A673 (cell line): ENCODE measurements around the gene MYT1. TPM values are rescaled to one million over a fixed set of nuclear protein-coding genes. Genes with fewer than 3 reads are reported as not detected.
"Not testable (repeated sequence)": the region's sequence is repeated elsewhere in the genome, so short reads cannot be mapped to it uniquely, and the experiment has no call there.

Source experiments
- BruUV-seq: library from RNA; stranded (reverse); fragments of 400-500 nt; replicated peaks from 2 replicates; lab custom pipeline; 2021; lab: Mats Ljungman, UMichigan
- CTCF ChIA-PET: fragments of 300-600 bp; sonication (Branson Sonifier 250); formaldehyde crosslinking; loops from one replicate; lab custom pipeline; 2022; ENCODE audit warnings: antibody characterized with exemption; lab: Charles Lee
- POLR2A ChIA-PET: fragments of 300-600 bp; sonication (Branson Sonifier 250); formaldehyde crosslinking; loops from one replicate; lab custom pipeline; 2022; ENCODE audit warnings: antibody characterized with exemption; ENCODE audit not compliant: low non-redundant PET; lab: Charles Lee
- DNase-seq: peaks from one replicate; pipeline ENCODE4 v3.0.0-alpha.2; 2015; ENCODE audit warnings: low spot score
- H3K27ac ChIP-seq: fragments of 200-600 bp; sonication (generic); 2 replicates; pipeline ENCODE4 v1.5.1; 2016; ENCODE audit warnings: mixed run types, low read depth, mild to moderate bottlenecking, mixed read lengths, antibody characterized with exemption, low read length; ENCODE audit not compliant: poor library complexity, severe bottlenecking
- H3K27me3 ChIP-seq: fragments of 200-600 bp; sonication (generic); replicated peaks from 2 replicates; pipeline ENCODE4 v1.6.1; 2017; ENCODE audit warnings: mixed run types, low read depth, mild to moderate bottlenecking, mixed read lengths, antibody characterized with exemption, low read length; ENCODE audit not compliant: insufficient read depth, poor library complexity
- H3K36me3 ChIP-seq: fragments of 200-600 bp; sonication (generic); 2 replicates; pipeline ENCODE4 v1.6.1; 2016; ENCODE audit warnings: mixed run types, mild to moderate bottlenecking, mixed read lengths, antibody characterized with exemption, low read length; ENCODE audit not compliant: insufficient read depth, poor library complexity, severe bottlenecking
- H3K4me1 ChIP-seq: fragments of 200-600 bp; sonication (generic); 2 replicates; pipeline ENCODE4 v1.6.1; 2017; ENCODE audit warnings: mixed run types, mild to moderate bottlenecking, mixed read lengths, antibody characterized with exemption, low read length; ENCODE audit not compliant: insufficient read depth, poor library complexity, severe bottlenecking
- H3K4me3 ChIP-seq: fragments of 200-600 bp; sonication (generic); 2 replicates; pipeline ENCODE4 v1.5.1; 2016; ENCODE audit warnings: low read depth, mixed run types, mild to moderate bottlenecking, mixed read lengths, low read length; ENCODE audit not compliant: poor library complexity, severe bottlenecking
- H3K9me3 ChIP-seq: fragments of 200-600 bp; sonication (generic); 2 replicates; pipeline ENCODE4 v1.6.1; 2016; ENCODE audit warnings: mixed run types, low read depth, mild to moderate bottlenecking, mixed read lengths, antibody characterized with exemption, low read length; ENCODE audit not compliant: poor library complexity, severe bottlenecking
- EZH2 ChIP-seq: fragments of 200-600 bp; sonication (generic); IDR thresholded peaks from 2 replicates; pipeline ENCODE4 v1.6.1; 2017; ENCODE audit warnings: borderline replicate concordance, low read depth, mild to moderate bottlenecking, mixed read lengths, antibody characterized with exemption, low read length; ENCODE audit not compliant: poor library complexity, severe bottlenecking
- intact Hi-C: fragments of 100-400 bp; cut with micrococcal nuclease; formaldehyde crosslinking; loops from one replicate; pipeline ENCODE4 v1.10.0; 2022; ENCODE audit not compliant: unreplicated experiment
- total RNA-seq: library from RNA; stranded (reverse); gene quantifications from 2 replicates; pipeline ENCODE4 v1.2.3, GENCODE V29; 2021
- TF ChIP-seq, protein P1 (sequence below): fragments of 300-800, 200-600 bp; sonication (generic); conservative IDR thresholded peaks from 2 replicates; pipeline ENCODE4 v1.5.1; 2017; ENCODE audit warnings: low read depth, mild to moderate bottlenecking, antibody characterized with exemption, low read length, moderate library complexity, mixed read lengths

Gene MYT1
- total RNA-seq, 1 experiment from 2014 or later: not detected

DNA sequence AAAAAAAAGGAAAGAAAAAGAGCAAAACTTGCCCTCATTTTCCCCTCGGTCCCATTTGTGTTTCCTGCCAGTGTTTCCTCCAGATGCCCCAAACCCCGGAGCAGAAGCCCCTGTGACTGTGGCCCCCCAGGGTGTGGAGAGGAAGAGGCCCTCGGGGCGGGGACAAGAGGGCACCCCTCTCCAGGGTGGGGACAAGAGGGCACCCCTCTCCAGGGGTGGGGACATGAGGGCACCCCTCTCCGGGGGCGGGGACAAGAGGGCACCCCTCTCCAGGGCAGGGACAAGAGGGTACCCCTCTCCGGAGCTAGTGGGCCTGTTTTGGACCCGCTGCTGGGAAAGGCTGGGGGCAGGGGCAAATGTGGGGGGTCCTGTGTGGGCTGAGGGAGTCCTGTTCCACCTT lies 13.1 kb downstream of the MYT1 start:
- ChIA-PET CTCF (no interaction called here), POLR2A (no interaction called here)
- Histone ChIP-seq H3K4me3 (no peak overlapping the region), H3K27me3 (peaks cover 25% of the 10 kb centered on the region), H3K27ac (no peak overlapping the region), H3K9me3 (no peaks in the 10 kb centered on the region), H3K4me1 (no peaks in the 10 kb centered on the region), H3K36me3 (no peaks in the 10 kb centered on the region)
- intact Hi-C loops: no loop called here
- DNase-seq: no peak
- no peak for TF ChIP-seq EZH2
- TF ChIP-seq, protein P1, sequence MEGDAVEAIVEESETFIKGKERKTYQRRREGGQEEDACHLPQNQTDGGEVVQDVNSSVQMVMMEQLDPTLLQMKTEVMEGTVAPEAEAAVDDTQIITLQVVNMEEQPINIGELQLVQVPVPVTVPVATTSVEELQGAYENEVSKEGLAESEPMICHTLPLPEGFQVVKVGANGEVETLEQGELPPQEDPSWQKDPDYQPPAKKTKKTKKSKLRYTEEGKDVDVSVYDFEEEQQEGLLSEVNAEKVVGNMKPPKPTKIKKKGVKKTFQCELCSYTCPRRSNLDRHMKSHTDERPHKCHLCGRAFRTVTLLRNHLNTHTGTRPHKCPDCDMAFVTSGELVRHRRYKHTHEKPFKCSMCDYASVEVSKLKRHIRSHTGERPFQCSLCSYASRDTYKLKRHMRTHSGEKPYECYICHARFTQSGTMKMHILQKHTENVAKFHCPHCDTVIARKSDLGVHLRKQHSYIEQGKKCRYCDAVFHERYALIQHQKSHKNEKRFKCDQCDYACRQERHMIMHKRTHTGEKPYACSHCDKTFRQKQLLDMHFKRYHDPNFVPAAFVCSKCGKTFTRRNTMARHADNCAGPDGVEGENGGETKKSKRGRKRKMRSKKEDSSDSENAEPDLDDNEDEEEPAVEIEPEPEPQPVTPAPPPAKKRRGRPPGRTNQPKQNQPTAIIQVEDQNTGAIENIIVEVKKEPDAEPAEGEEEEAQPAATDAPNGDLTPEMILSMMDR: no peak
- no TSS peak for BruUV-seq

DNA sequence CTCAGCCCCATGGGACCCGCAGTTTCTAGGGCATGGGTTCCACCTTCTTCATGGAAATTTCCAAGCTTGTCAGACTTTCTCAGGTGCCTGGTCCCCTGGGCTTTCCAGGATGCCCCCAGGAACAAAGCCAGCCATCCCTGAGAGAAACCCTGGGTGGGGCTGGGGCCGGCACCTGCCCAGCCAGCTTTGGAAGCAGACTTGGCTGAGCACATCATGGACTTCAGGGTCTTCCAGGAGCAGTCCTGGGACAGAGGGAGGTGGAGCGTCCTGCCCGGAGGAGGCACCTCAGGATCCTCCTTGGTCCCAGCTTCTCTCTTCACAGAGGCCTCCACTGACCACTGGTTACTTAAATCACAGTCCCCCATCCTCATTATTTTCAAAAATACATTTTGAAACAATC lies 13.5 kb downstream of the MYT1 start:
- intact Hi-C loops: no loop called here
- Histone ChIP-seq H3K9me3 (no peaks in the 10 kb centered on the region), H3K36me3 (no peaks in the 10 kb centered on the region), H3K27ac (no peak overlapping the region), H3K27me3 (peaks cover 28% of the 10 kb centered on the region), H3K4me1 (no peaks in the 10 kb centered on the region), H3K4me3 (no peak overlapping the region)
- TF ChIP-seq, protein P1: no peak
- no peak for TF ChIP-seq EZH2
- CTCF ChIA-PET: no interaction called here
- POLR2A ChIA-PET: no interaction called here
- BruUV-seq: no TSS peak
- no peak for DNase-seq

DNA sequence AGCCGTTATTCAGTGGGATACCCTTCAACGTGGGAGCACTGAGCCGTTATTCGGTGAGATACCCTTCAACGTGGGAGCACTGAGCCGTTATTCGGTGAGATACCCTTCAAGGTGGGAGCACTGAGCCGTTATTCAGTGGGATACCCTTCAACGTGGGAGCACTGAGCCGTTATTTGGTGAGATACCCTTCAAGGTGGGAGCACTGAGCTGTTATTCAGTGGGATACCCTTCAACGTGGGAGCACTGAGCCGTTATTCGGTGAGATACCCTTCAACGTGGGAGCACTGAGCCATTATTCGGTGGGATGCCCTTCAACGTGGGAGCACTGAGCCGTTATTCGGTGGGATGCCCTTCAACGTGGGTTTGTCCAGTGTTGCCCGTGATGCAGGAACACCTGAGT lies 14.7 kb downstream of the MYT1 start:
- H3K27ac ChIP-seq, H3K4me1 ChIP-seq, H3K4me3 ChIP-seq, intact Hi-C loops, BruUV-seq, CTCF ChIA-PET, POLR2A ChIA-PET, H3K36me3 ChIP-seq, H3K9me3 ChIP-seq, DNase-seq: not testable (repeated sequence)
- peaks cover 37% of the 10 kb centered on the region for H3K27me3 ChIP-seq

GRCh38 chr20:64179805-64180204 lies 15.6 kb downstream of the MYT1 start:
- CTCF ChIA-PET: no interaction called here
- POLR2A ChIA-PET: no interaction called here
- TF ChIP-seq EZH2: no peak
- TF ChIP-seq, protein P1: no peak
- Histone ChIP-seq H3K27ac (no peak overlapping the region), H3K36me3 (no peaks in the 10 kb centered on the region), H3K27me3 (peaks cover 46% of the 10 kb centered on the region), H3K4me1 (no peaks in the 10 kb centered on the region), H3K9me3 (no peaks in the 10 kb centered on the region), H3K4me3 (no peak overlapping the region)
- no peak for DNase-seq
- intact Hi-C loops: no loop called here
- BruUV-seq: no TSS peak
